Right lobe of liver (tissue), 4 donors: Measurements from ENCODE around the gene PALB2.

Experiments
- POLR2A ChIP-seq: fragments of 450-650 bp; IDR thresholded peaks from one replicate; pipeline ENCODE4 v1.6.1; 2017; ENCODE audit warnings: antibody characterized with exemption, mild to moderate bottlenecking
- TF ChIP-seq, protein P1 (sequence below), 4 donors: fragments of 200-600 bp in 3 of 4; fragments of 450-650 bp in 1 of 4; IDR thresholded peaks; one replicate each; pipeline versions ENCODE4 v1.5.1 to v1.8.0; 2016 to 2022; ENCODE audit warnings: antibody characterized with exemption in 4 of 4, mild to moderate bottlenecking in 2 of 4
- donor health status: DM: no; HTN: no; CAD: no.
- donor health status: DM: no; HTN: no; CAD: no.
- donor health status: DM: no; HTN: yes; CAD: no.

DNA sequence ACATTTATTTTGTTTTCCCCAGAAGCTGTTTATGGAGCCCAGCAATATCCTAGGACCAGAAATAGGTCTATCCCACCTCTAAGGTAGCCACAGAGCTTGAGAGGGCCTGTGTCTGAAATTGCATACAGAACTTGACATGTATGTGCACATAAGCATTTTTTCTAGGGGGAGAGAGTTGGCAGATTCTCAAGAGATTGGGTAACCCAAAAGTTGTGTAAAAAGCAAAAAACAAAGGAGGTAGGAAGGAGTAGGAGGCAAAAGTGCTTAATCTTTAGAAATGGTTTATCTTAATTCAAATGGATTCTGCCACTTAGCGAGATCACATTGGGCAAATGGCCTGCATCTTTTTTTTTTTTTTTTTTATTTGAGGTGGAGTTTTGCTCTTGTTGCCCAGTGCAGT lies 41.1 kb upstream of the PALB2 start:
- TF ChIP-seq, protein P1, sequence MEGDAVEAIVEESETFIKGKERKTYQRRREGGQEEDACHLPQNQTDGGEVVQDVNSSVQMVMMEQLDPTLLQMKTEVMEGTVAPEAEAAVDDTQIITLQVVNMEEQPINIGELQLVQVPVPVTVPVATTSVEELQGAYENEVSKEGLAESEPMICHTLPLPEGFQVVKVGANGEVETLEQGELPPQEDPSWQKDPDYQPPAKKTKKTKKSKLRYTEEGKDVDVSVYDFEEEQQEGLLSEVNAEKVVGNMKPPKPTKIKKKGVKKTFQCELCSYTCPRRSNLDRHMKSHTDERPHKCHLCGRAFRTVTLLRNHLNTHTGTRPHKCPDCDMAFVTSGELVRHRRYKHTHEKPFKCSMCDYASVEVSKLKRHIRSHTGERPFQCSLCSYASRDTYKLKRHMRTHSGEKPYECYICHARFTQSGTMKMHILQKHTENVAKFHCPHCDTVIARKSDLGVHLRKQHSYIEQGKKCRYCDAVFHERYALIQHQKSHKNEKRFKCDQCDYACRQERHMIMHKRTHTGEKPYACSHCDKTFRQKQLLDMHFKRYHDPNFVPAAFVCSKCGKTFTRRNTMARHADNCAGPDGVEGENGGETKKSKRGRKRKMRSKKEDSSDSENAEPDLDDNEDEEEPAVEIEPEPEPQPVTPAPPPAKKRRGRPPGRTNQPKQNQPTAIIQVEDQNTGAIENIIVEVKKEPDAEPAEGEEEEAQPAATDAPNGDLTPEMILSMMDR (IDR thresholded peaks at IDR 0.05): no peak
- TF ChIP-seq POLR2A: no peak
